Measurements from ENCODE around the gene ZNF574. TPM values are rescaled to one million over a fixed set of nuclear protein-coding genes. Genes with fewer than 3 reads are reported as not detected.

The ZNF574 gene
- polyA plus RNA-seq, 1 of the 3 experiments (the other 2 are of a cell fraction): 8.5 TPM

GRCh38 chr19:42121656-42122069 lies 45.7 kb downstream of the ZNF574 start:
- Histone ChIP-seq H3K4me1 (ENCODE audit: control insufficient read depth in 1 of 2, insufficient read depth in 2 of 2, low read depth in 1 of 2, low read length in 1 of 2) (peaks cover 7 to 26% of the 10 kb centered on the region in 2 experiments; a peak in 3 of 4 replicates), H3K79me2 (ENCODE audit: insufficient read depth) (no peaks in the 10 kb centered on the region), H3K4me3 (ENCODE audit: low read depth in 2 of 2, low read length in 1 of 2) (no peak overlapping the region), H3K9me3 (no peaks in the 10 kb centered on the region), H3K27ac (ENCODE audit: low read depth in 2 of 2, low read length in 1 of 2) (peak overlapping the region in 1 of 2 experiments; percentile 81; a peak in 2 of 4 replicates), H3K27me3 (ENCODE audit: insufficient read depth) (no peaks in the 10 kb centered on the region), H2AFZ (ENCODE audit: low read depth) (peak overlapping the region; percentile 35), H3K4me2 (peak overlapping the region; percentile 76), H3F3A (replicated peaks; ENCODE audit: insufficient read depth) (no peaks in the 10 kb centered on the region), H3K36me3 (replicated peaks in 1 of 2; ENCODE audit: control insufficient read depth in 1 of 2, insufficient read depth in 2 of 2, low read length in 1 of 2) (no peaks in the 10 kb centered on the region), H4K20me1 (ENCODE audit: insufficient read depth) (no peaks in the 10 kb centered on the region), H3K9ac (peak overlapping the region; percentile 62), H3K9me2 (no peaks in the 10 kb centered on the region)
- POLR2A ChIA-PET: no interaction called here
- DNase-seq: no peak
- WGBS (ENCODE audit: low lambda C conversion rate): 13% methylated on average over 5 of the region's 8 CpGs
- CTCF ChIA-PET: interaction anchor here (1.0 to 4.9 kb wide), 4 partner anchors 13 to 62 kb away, joined by 3 to 45 read pairs (median 10); no protein-coding TSS in a partner anchor
- TF ChIP-seq TEAD4 (IDR thresholded peaks at IDR 0.05; ENCODE audit: borderline replicate concordance, insufficient read depth) (peak; percentile 75; the same call in 1 of the 2 replicates), FOXJ3 (CRISPR knock-in tag; IDR thresholded peaks at IDR 0.05) (no peak), RXRA (IDR thresholded peaks at IDR 0.05; ENCODE audit: borderline replicate concordance, low read depth) (0 out of 2 replicates have a peak, but pooled peaks have one; percentile 70), CHD2 (IDR thresholded peaks at IDR 0.05; ENCODE audit: low read length, partially characterized antibody) (no peak), POLR2AphosphoS5 (IDR thresholded peaks at IDR 0.05; ENCODE audit: low read depth, low read length) (peak; percentile 18; the same call in 1 of the 2 replicates), TCF12 (IDR thresholded peaks at IDR 0.05) (peak; percentile 78), NFIC (IDR thresholded peaks at IDR 0.05; ENCODE audit: borderline replicate concordance) (peak; percentile 20; the same call in 1 of the 2 replicates), GATA2 (CRISPR knock-in tag; IDR thresholded peaks at IDR 0.05) (no peak), SIN3A (IDR thresholded peaks at IDR 0.05; ENCODE audit: borderline replicate concordance, low read depth, low read length) (no peak), RFX5 (IDR thresholded peaks at IDR 0.05; ENCODE audit: low read length) (no peak), FOSL2 (IDR thresholded peaks at IDR 0.05; ENCODE audit: borderline replicate concordance, low read depth) (peak; percentile 88), MXI1 (IDR thresholded peaks at IDR 0.05; ENCODE audit: low read depth, low read length) (no peak), PBX3 (IDR thresholded peaks at IDR 0.05) (peak; percentile 64), TAF1 (IDR thresholded peaks at IDR 0.05; ENCODE audit: borderline replicate concordance, low read depth, low read length) (no peak), SMC3 (IDR thresholded peaks at IDR 0.05; ENCODE audit: low read depth, low read length) (no peak), USF1 (IDR thresholded peaks at IDR 0.05; ENCODE audit: borderline replicate concordance, low read depth) (no peak), EZH2phosphoT487 (IDR thresholded peaks at IDR 0.05; ENCODE audit: borderline replicate concordance, low read depth) (no peak)
- TF ChIP-seq, protein P1, sequence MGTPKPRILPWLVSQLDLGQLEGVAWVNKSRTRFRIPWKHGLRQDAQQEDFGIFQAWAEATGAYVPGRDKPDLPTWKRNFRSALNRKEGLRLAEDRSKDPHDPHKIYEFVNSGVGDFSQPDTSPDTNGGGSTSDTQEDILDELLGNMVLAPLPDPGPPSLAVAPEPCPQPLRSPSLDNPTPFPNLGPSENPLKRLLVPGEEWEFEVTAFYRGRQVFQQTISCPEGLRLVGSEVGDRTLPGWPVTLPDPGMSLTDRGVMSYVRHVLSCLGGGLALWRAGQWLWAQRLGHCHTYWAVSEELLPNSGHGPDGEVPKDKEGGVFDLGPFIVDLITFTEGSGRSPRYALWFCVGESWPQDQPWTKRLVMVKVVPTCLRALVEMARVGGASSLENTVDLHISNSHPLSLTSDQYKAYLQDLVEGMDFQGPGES (IDR thresholded peaks at IDR 0.05; ENCODE audit: low read depth, low read length): no peak
- TF ChIP-seq, protein P2, sequence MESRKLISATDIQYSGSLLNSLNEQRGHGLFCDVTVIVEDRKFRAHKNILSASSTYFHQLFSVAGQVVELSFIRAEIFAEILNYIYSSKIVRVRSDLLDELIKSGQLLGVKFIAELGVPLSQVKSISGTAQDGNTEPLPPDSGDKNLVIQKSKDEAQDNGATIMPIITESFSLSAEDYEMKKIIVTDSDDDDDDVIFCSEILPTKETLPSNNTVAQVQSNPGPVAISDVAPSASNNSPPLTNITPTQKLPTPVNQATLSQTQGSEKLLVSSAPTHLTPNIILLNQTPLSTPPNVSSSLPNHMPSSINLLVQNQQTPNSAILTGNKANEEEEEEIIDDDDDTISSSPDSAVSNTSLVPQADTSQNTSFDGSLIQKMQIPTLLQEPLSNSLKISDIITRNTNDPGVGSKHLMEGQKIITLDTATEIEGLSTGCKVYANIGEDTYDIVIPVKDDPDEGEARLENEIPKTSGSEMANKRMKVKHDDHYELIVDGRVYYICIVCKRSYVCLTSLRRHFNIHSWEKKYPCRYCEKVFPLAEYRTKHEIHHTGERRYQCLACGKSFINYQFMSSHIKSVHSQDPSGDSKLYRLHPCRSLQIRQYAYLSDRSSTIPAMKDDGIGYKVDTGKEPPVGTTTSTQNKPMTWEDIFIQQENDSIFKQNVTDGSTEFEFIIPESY (IDR thresholded peaks at IDR 0.05; ENCODE audit: borderline replicate concordance, low read depth): peak; percentile 34; the same call in 1 of the 2 replicates
- TF ChIP-seq, protein P3, sequence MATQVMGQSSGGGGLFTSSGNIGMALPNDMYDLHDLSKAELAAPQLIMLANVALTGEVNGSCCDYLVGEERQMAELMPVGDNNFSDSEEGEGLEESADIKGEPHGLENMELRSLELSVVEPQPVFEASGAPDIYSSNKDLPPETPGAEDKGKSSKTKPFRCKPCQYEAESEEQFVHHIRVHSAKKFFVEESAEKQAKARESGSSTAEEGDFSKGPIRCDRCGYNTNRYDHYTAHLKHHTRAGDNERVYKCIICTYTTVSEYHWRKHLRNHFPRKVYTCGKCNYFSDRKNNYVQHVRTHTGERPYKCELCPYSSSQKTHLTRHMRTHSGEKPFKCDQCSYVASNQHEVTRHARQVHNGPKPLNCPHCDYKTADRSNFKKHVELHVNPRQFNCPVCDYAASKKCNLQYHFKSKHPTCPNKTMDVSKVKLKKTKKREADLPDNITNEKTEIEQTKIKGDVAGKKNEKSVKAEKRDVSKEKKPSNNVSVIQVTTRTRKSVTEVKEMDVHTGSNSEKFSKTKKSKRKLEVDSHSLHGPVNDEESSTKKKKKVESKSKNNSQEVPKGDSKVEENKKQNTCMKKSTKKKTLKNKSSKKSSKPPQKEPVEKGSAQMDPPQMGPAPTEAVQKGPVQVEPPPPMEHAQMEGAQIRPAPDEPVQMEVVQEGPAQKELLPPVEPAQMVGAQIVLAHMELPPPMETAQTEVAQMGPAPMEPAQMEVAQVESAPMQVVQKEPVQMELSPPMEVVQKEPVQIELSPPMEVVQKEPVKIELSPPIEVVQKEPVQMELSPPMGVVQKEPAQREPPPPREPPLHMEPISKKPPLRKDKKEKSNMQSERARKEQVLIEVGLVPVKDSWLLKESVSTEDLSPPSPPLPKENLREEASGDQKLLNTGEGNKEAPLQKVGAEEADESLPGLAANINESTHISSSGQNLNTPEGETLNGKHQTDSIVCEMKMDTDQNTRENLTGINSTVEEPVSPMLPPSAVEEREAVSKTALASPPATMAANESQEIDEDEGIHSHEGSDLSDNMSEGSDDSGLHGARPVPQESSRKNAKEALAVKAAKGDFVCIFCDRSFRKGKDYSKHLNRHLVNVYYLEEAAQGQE (IDR thresholded peaks at IDR 0.05; ENCODE audit: low read depth, low read length): no peak
- TF ChIP-seq, protein P4, sequence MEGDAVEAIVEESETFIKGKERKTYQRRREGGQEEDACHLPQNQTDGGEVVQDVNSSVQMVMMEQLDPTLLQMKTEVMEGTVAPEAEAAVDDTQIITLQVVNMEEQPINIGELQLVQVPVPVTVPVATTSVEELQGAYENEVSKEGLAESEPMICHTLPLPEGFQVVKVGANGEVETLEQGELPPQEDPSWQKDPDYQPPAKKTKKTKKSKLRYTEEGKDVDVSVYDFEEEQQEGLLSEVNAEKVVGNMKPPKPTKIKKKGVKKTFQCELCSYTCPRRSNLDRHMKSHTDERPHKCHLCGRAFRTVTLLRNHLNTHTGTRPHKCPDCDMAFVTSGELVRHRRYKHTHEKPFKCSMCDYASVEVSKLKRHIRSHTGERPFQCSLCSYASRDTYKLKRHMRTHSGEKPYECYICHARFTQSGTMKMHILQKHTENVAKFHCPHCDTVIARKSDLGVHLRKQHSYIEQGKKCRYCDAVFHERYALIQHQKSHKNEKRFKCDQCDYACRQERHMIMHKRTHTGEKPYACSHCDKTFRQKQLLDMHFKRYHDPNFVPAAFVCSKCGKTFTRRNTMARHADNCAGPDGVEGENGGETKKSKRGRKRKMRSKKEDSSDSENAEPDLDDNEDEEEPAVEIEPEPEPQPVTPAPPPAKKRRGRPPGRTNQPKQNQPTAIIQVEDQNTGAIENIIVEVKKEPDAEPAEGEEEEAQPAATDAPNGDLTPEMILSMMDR (IDR thresholded peaks at IDR 0.05): no peak
- TF ChIP-seq, protein P5, sequence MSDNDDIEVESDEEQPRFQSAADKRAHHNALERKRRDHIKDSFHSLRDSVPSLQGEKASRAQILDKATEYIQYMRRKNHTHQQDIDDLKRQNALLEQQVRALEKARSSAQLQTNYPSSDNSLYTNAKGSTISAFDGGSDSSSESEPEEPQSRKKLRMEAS (IDR thresholded peaks at IDR 0.05; ENCODE audit: low read depth): peak; percentile 49
